Uterus (tissue), 2 donors: ENCODE results near the gene RPUSD4.

Source experiments
- CTCF ChIP-seq, 4 experiments: fragments of 200-600 bp in 2 of 4; fragments of 450-650 bp in 2 of 4; sonication (generic) in 2 of 4; IDR thresholded peaks; one replicate each; pipeline ENCODE4 v1.5.1; 2016 to 2019; ENCODE audit warnings: antibody characterized with exemption in 4 of 4, mild to moderate bottlenecking in 2 of 4, moderate library complexity in 1 of 4
- POLR2A ChIP-seq, 2 donors: fragments of 450-650 bp; IDR thresholded peaks; one replicate each; pipeline ENCODE4 v1.6.1; 2016; ENCODE audit warnings: antibody characterized with exemption in 2 of 2, mild to moderate bottlenecking in 1 of 2, moderate library complexity in 1 of 2

GRCh38 chr11:126229858-126230540, 18.5 kb upstream of the RPUSD4 start:
- TF ChIP-seq CTCF (IDR thresholded peaks at IDR 0.05) (no peak), POLR2A (IDR thresholded peaks at IDR 0.05) (no peak)
